HG03135 (cell line): ENCODE measurements around the gene ANKRD1.
"Not testable (repeated sequence)": the region's sequence is repeated elsewhere in the genome, so short reads cannot be mapped to it uniquely, and the experiment has no call there.

ENCODE experiments used
- ATAC-seq: cut with Tn5 transposase; IDR thresholded peaks from one replicate; pipeline ENCODE4 v1.9.1; 2021; ENCODE audit warnings: mild to moderate bottlenecking, moderate library complexity; ENCODE audit not compliant: unreplicated experiment

ANKRD1 gene

GRCh38 chr10:90913774-90914420, 7.0 kb downstream of the ANKRD1 start:
- ATAC-seq: no peak

DNA sequence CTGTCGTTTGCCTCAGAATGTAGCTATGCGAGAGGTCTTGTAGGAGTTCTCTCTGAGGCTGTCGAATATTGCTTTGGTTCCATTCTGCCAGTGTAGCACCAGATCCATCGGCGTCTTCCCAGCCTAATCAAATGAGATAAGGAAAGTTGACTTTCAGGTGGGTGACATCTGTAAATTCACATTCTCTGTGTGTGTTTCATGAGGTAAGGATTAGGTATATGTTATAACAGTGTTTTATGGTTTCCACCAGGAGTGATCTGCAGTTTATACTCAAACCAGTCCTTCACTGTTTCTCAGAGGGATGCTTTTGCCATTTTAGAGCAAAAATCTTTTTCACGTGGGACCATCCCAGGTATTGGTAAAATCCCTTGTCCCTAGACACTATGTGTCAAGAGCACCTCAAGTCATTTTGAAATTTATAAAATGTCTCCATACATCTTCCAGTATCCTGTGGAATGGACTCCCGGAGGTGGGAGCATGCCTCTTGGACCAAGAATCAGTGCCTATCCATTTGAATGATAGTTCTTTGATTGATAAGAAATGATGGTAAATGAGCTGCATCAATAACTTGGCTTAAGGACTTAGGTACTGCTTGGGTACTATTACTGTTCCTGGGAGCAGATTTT, 7.9 kb downstream of the ANKRD1 start:
- no peak for ATAC-seq

GRCh38 chr10:90912174-90912573, 8.7 kb downstream of the ANKRD1 start:
- ATAC-seq: no peak

- ATAC-seq: peak; percentile 76
Observed at GRCh38 chr10:90911133-90912051, 9.5 kb downstream of the ANKRD1 start.

- ATAC-seq: no peak
Observed at GRCh38 chr10:90906596-90906995, 14.3 kb downstream of the ANKRD1 start.

DNA sequence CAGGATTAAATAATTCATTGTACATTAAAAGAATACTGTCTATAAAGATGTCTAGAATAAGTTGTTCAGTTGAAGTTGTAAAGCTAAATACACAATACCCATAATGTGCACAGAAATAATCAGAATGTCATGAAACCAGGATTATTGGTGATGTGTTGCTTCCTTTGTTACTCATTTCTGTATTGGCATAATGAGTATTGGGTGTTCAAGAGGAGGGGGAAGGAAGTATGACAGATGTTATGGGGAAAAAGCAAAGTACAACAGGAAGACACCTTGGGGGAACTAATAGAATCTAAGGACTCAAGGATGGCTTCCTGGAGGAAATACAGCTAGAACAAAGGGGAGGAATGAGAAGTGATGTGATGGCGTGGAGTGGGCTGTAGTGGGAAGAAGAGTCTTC, 15.0 kb downstream of the ANKRD1 start:
- ATAC-seq: no peak

- not testable (repeated sequence) for ATAC-seq
Observed at GRCh38 chr10:90896916-90897315, 24.0 kb downstream of the ANKRD1 start.

DNA sequence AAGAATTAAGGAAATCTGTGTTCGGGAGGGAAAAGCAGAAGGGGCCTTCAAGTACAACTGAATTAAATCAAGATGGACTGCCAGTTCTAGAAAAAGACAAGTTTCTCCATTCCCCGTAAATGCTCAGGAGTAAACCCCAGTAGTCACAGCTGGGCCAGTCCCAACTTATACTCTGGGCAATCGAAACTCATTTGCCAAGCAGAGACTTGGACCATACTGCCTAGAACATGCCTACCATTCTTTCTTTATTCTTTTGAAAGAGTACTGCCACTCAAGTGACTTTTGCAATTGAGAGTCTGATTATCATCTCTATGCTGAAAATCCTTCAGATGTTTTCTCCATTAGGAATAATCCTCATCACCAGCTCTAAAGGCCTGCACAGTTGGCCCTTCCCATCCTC, 27.7 kb downstream of the ANKRD1 start:
- ATAC-seq: no peak

DNA sequence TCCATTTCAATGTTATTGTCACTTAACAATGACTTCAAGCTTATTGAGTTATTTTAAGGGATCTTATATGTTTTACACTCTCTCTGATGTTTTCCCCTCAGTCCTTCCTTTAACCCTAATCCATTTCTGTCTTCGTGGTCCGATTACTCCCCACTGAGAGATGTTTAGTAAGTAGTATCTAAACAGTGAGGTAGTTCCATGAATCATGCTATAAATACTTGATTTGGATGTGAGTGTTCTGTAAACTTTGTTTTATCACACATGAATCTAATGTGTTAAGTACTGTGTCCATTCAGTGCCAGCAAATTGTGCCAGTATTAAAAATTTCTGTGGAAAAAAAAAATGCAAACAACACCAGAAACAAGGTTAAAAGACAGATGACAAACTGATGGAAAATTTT, 30.5 kb downstream of the ANKRD1 start:
- ATAC-seq: no peak

DNA sequence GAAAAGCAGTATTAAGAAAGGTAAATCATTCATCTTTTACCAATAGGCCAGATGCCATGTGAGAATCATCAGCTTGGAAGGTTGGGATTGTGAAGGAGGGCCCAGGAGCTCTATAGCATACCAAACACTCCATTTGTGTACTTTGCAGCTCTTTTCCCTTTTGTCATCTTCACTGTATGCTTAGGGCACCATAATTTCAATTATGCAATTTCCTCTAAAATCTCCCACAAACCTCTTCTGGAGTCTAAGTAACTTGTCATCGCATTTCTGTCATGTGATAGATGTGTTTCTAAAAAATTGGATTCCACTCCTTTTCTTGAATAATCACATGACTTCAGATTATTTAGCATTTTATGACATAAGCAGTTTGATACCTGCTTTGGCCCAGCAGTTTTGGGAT, 31.3 kb downstream of the ANKRD1 start:
- no peak for ATAC-seq

DNA sequence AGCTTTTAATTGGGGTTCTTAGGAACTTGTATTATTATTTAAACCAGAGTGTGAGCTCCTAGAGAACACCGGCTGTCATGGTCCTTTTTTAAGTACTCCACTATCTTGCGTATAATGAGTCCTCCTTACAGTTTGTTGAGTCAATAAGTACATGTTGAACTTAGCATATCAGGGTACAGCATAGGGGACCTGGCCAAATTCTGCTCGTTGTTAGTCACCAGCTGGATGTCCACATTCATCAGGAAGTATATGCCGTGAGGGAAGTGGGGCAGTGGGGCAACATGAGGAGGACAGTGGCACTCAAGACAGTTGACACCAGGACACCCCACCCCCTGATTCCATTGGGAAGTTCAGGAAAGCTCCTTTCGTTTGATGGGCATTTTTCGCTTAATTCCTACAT, 32.5 kb downstream of the ANKRD1 start:
- no peak for ATAC-seq

GRCh38 chr10:90887555-90887954, 33.3 kb downstream of the ANKRD1 start:
- ATAC-seq: no peak

GRCh38 chr10:90885176-90885575, 35.7 kb downstream of the ANKRD1 start:
- ATAC-seq: no peak

GRCh38 chr10:90884431-90884830, 36.5 kb downstream of the ANKRD1 start:
- ATAC-seq: no peak

- ATAC-seq: not testable (repeated sequence)
Observed at GRCh38 chr10:90880059-90880719, 40.7 kb downstream of the ANKRD1 start.

GRCh38 chr10:90879062-90879461, 41.8 kb downstream of the ANKRD1 start:
- no peak for ATAC-seq

GRCh38 chr10:90872648-90873020, 48.3 kb downstream of the ANKRD1 start:
- no peak for ATAC-seq

- ATAC-seq: peak; percentile 96
Observed at GRCh38 chr10:90871766-90872647, 48.9 kb downstream of the ANKRD1 start, which contains the start of gene RPP30. TSS of gene RPP30 (plus strand) at chr10:90871974. CDS start at chr10:90871987, 13 bp downstream.

GRCh38 chr10:90871279-90871765, 49.6 kb downstream of the ANKRD1 start:
- peak; percentile 51 for ATAC-seq

GRCh38 chr10:90866050-90866598, 54.8 kb downstream of the ANKRD1 start:
- ATAC-seq: no peak
